HL-60 (cell line): ENCODE measurements around the gene CAMTA1.

Experiments used
- GABPA ChIP-seq: IDR thresholded peaks from 2 replicates; pipeline ENCODE4 v1.6.1; 2012; ENCODE audit warnings: low read depth
- POLR2AphosphoS5 ChIP-seq: IDR thresholded peaks from 2 replicates; pipeline ENCODE4 v1.6.1; 2012; ENCODE audit warnings: low read depth
- SPI1 ChIP-seq: IDR thresholded peaks from 2 replicates; pipeline ENCODE4 v1.6.1; 2012; ENCODE audit warnings: low read depth, mild to moderate bottlenecking, borderline replicate concordance
- TF ChIP-seq, protein P1 (sequence below): IDR thresholded peaks from one replicate; pipeline ENCODE4 v1.5.1; 2011; ENCODE audit warnings: low read length, control low read depth, inconsistent platforms; ENCODE audit not compliant: insufficient read depth
- TF ChIP-seq, protein P2 (sequence below): IDR thresholded peaks from 2 replicates; pipeline ENCODE4 v1.6.1; 2012; ENCODE audit warnings: low read depth; ENCODE audit not compliant: insufficient replicate concordance

DNA sequence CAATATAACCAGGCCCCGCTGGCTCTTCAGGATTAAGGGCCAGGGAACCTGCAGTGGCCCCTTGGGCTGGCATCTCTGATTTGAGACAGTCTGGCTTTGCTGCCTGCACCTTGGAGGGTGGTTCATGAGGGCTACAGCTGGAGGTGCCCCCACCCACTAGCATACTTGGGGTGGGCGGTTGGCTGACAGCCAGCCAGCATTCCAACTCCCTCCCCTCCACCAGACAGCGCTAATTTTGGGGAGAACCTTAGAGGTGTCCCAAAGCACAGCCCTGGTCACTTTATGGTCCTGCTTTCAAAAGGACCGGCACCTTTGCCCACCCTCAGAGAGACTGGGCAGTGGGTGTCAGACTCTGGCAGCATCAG lies 805.2 kb downstream of the CAMTA1 start:
- no peak for TF ChIP-seq POLR2AphosphoS5
- TF ChIP-seq, protein P1, sequence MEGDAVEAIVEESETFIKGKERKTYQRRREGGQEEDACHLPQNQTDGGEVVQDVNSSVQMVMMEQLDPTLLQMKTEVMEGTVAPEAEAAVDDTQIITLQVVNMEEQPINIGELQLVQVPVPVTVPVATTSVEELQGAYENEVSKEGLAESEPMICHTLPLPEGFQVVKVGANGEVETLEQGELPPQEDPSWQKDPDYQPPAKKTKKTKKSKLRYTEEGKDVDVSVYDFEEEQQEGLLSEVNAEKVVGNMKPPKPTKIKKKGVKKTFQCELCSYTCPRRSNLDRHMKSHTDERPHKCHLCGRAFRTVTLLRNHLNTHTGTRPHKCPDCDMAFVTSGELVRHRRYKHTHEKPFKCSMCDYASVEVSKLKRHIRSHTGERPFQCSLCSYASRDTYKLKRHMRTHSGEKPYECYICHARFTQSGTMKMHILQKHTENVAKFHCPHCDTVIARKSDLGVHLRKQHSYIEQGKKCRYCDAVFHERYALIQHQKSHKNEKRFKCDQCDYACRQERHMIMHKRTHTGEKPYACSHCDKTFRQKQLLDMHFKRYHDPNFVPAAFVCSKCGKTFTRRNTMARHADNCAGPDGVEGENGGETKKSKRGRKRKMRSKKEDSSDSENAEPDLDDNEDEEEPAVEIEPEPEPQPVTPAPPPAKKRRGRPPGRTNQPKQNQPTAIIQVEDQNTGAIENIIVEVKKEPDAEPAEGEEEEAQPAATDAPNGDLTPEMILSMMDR, result no peak
- no peak for TF ChIP-seq GABPA
- TF ChIP-seq, protein P2, sequence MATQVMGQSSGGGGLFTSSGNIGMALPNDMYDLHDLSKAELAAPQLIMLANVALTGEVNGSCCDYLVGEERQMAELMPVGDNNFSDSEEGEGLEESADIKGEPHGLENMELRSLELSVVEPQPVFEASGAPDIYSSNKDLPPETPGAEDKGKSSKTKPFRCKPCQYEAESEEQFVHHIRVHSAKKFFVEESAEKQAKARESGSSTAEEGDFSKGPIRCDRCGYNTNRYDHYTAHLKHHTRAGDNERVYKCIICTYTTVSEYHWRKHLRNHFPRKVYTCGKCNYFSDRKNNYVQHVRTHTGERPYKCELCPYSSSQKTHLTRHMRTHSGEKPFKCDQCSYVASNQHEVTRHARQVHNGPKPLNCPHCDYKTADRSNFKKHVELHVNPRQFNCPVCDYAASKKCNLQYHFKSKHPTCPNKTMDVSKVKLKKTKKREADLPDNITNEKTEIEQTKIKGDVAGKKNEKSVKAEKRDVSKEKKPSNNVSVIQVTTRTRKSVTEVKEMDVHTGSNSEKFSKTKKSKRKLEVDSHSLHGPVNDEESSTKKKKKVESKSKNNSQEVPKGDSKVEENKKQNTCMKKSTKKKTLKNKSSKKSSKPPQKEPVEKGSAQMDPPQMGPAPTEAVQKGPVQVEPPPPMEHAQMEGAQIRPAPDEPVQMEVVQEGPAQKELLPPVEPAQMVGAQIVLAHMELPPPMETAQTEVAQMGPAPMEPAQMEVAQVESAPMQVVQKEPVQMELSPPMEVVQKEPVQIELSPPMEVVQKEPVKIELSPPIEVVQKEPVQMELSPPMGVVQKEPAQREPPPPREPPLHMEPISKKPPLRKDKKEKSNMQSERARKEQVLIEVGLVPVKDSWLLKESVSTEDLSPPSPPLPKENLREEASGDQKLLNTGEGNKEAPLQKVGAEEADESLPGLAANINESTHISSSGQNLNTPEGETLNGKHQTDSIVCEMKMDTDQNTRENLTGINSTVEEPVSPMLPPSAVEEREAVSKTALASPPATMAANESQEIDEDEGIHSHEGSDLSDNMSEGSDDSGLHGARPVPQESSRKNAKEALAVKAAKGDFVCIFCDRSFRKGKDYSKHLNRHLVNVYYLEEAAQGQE, result no peak
- TF ChIP-seq SPI1, result no peak
